ES-I3 (cell line): ENCODE results near the gene UGT1A8.
"Not testable (repeated sequence)": the region's sequence is repeated elsewhere in the genome, so short reads cannot be mapped to it uniquely, and the experiment has no call there.

Experiments used
- H3K36me3 ChIP-seq: 2 replicates; pipeline ENCODE4 v1.6.1; 2013; ENCODE audit warnings: mild to moderate bottlenecking, low read length, control low read depth, moderate library complexity; ENCODE audit not compliant: insufficient read depth
- H3K4me1 ChIP-seq: 2 replicates; pipeline ENCODE4 v1.6.1; 2013; ENCODE audit warnings: mild to moderate bottlenecking, control low read depth, low read length; ENCODE audit not compliant: insufficient read depth
- H3K9ac ChIP-seq: 2 replicates; pipeline ENCODE4 v1.6.1; 2013; ENCODE audit warnings: low read depth, mild to moderate bottlenecking, low read length, moderate library complexity
- H3K9me3 ChIP-seq: 2 replicates; pipeline ENCODE4 v1.6.1; 2013; ENCODE audit warnings: mild to moderate bottlenecking, low read length, moderate library complexity; ENCODE audit not compliant: control insufficient read depth, insufficient read depth

Gene UGT1A8

GRCh38 chr2:233617476-233617875, at the start of gene UGT1A8:
TSS of gene UGT1A8 (plus strand) at chr2:233617633. CDS start at chr2:233617708, 75 bp downstream.
- H3K36me3 ChIP-seq = not testable (repeated sequence)

GRCh38 chr2:233571001-233571400, 46.4 kb upstream of the UGT1A8 start:
- Histone ChIP-seq H3K4me1 (no peaks in the 10 kb centered on the region), H3K9me3 (no peaks in the 10 kb centered on the region), H3K36me3 (no peaks in the 10 kb centered on the region), H3K9ac (no peak overlapping the region)

More at GRCh38 chr2:233617476-233617875, at the start of gene UGT1A8:
- not testable (repeated sequence) for H3K4me1 ChIP-seq, H3K9ac ChIP-seq, H3K9me3 ChIP-seq

GRCh38 chr2:233571462-233571861, 46.0 kb upstream of the UGT1A8 start:
- H3K9ac ChIP-seq = no peak overlapping the region
- no peaks in the 10 kb centered on the region for H3K4me1 ChIP-seq
- no peaks in the 10 kb centered on the region for H3K9me3 ChIP-seq
- no peaks in the 10 kb centered on the region for H3K36me3 ChIP-seq

DNA sequence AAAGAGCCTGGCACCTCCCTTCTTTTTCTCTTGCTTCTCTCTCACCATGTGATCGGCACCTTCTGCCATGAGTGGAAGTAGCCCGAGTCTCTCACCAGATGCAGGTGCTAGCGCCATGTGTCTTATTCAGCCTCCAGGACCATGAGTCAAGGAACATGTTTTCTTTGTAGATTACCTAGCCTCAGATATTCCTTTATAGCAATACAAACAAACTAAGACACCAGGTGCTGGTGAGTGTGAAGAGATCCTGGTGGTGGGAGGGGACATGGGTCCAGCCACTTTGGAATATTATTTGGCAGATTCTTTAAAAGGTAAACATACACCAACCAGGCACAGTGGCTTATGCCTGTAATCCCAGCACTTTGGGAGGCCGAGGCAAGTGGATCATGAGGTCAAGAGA, 45.0 kb upstream of the UGT1A8 start:
- Histone ChIP-seq H3K9ac (no peak overlapping the region), H3K4me1 (no peaks in the 10 kb centered on the region), H3K9me3 (no peaks in the 10 kb centered on the region), H3K36me3 (no peaks in the 10 kb centered on the region)

DNA sequence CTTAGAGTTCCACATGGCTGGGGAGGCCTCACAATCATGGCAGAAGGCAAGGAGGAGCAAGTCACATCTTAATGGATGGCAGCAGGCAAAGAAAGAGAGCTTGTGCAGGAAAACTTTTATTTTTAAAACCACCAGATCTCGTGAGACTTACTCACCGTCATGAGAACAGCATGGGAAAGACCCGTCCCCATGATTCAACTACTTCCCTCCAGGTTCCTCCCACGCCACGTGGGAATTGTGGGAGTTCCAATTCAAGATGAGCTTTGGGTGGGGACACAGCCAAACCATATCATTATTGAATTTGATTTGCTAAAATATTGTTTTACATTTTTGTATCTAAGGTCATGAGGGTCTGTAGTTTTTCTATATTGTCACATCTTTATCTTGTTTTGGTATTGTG, 40.1 kb upstream of the UGT1A8 start:
- H3K9me3 ChIP-seq, H3K36me3 ChIP-seq, H3K9ac ChIP-seq, H3K4me1 ChIP-seq: not testable (repeated sequence)

GRCh38 chr2:233583217-233583965, 34.0 kb upstream of the UGT1A8 start:
- not testable (repeated sequence) for H3K36me3 ChIP-seq, H3K9me3 ChIP-seq, H3K4me1 ChIP-seq
- peak overlapping the region; percentile 55; the same call in 1 of the 2 replicates for H3K9ac ChIP-seq

DNA sequence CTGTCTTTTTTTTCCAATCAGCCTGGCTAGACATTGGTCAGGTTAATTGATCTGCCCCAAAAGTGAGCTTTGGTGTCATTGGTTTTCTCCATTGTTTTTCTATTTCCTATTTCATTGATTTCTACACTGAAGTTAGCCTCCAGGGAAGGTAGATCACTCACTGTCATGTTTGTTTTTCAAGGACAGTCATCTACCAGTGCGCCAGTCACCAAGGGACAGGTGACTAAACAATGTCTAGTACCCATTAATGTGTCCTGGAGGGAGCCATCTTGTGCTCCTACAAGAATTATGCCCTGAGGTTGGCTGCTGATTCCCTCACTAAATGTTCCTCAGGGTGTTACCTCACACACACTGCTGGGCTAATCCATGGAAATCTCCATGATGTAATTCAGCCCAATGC, 33.2 kb upstream of the UGT1A8 start:
- peaks cover 3% of the 10 kb centered on the region; the same call in 1 of the 2 replicates for H3K9me3 ChIP-seq
- no peaks in the 10 kb centered on the region for H3K36me3 ChIP-seq
- no peaks in the 10 kb centered on the region for H3K4me1 ChIP-seq
- H3K9ac ChIP-seq = no peak overlapping the region

- Histone ChIP-seq H3K36me3 (no peaks in the 10 kb centered on the region), H3K9me3 (peaks cover 3% of the 10 kb centered on the region; the same call in 1 of the 2 replicates), H3K9ac (no peak overlapping the region), H3K4me1 (no peaks in the 10 kb centered on the region)
Observed at GRCh38 chr2:233588400-233588799, 29.0 kb upstream of the UGT1A8 start.

DNA sequence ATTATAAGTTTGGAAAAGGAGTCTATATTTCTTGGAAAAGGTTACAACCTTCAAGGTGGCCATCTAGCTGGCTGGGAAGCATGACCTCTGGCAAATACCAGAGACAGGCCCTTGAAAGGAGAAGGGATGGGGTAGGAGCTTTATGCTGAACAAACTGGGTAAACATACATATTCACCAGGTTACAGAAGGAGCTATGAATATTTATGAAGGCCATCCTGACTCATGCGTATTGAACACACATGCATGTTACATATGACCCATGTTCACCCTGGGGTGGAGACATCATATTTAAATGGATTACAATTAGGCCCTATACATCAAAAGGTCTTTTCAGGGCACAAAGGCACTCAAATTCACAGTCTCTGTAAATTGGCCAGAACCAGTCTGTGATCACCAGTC, 24.7 kb upstream of the UGT1A8 start:
- H3K4me1 ChIP-seq, H3K9ac ChIP-seq, H3K36me3 ChIP-seq, H3K9me3 ChIP-seq: not testable (repeated sequence)

DNA sequence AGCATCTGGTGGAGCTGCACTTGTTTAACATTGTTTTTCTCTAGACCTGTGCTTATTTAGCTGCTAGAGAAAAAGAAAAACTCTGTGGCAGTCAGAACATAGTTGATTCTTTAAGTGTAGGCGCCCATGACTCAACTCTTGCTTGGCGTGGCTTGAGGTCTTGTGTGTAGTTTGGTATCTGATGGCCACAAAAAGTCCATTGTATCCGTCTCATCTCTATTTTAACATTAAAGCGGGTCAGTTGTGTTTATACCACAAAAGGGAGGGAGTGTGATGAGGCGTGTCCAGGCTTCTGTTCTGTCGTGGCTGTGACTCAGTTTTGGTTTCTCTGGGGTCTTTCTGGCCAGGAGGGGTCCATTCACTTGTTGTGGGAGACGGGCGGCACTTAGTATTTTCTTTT, 24.2 kb upstream of the UGT1A8 start:
- H3K4me1 ChIP-seq = no peaks in the 10 kb centered on the region
- H3K36me3 ChIP-seq = no peaks in the 10 kb centered on the region
- H3K9ac ChIP-seq = no peak overlapping the region
- no peaks in the 10 kb centered on the region for H3K9me3 ChIP-seq

DNA sequence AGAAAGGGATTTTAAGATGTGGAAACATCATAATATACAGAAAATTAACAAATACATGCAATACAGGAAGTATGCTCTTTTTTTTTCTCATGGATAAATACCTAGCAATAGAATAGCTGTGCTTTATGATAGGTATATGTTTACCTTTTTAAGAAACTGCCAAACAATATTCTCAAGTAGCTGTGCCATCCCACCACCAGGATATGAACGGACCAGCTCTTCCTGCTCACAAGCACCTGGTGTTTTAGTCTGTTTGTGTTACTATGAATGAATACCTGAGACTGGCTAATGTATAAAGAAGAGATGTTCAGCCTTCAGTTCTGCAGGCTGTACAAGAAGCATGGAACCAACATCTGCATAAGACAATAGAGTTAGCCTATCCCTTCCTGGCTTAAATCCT, 19.9 kb upstream of the UGT1A8 start:
- Histone ChIP-seq H3K4me1 (no peaks in the 10 kb centered on the region), H3K9me3 (no peaks in the 10 kb centered on the region), H3K9ac (no peak overlapping the region), H3K36me3 (no peaks in the 10 kb centered on the region)

DNA sequence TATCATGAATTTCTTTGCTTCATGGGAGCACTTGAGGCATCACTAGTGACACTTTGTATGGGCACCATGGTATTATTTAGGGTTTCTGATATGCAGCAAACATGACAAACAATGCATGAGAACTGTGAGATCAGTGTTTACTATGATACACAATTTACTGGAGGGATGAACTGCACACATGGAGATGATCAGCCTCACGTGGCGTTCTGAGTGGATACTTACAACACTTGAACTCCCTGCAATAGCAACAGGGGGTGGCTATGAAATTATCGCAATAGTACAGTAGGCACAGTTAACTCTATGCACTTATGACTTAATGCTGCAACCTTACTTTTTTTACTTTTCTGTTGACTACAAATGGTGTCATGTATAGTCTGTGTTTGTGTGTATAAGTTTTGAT, 18.5 kb upstream of the UGT1A8 start:
- Histone ChIP-seq H3K9ac (no peak overlapping the region), H3K36me3 (no peaks in the 10 kb centered on the region), H3K9me3 (no peaks in the 10 kb centered on the region), H3K4me1 (no peaks in the 10 kb centered on the region)

DNA sequence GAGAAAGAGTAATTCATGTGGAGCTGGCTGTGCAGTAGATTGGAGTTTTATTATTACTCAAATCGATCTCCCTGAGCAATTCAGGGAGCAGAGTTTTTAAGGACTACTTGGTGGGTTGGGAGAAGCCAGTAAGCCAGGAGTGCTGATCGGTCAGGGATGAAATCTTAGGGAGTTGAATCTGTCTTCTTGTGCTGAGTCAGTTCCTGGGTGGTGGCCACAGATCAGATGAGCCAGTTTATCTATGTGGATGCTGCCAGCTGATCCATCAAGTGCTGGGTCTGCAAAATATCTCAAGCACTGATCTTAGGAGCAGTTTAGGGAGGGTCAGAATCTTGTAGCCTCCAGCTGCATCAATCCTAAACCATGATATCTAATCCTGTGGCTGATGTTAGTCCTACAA, 17.0 kb upstream of the UGT1A8 start:
- Histone ChIP-seq H3K4me1 (no peaks in the 10 kb centered on the region), H3K36me3 (no peaks in the 10 kb centered on the region), H3K9ac (no peak overlapping the region), H3K9me3 (no peaks in the 10 kb centered on the region)

DNA sequence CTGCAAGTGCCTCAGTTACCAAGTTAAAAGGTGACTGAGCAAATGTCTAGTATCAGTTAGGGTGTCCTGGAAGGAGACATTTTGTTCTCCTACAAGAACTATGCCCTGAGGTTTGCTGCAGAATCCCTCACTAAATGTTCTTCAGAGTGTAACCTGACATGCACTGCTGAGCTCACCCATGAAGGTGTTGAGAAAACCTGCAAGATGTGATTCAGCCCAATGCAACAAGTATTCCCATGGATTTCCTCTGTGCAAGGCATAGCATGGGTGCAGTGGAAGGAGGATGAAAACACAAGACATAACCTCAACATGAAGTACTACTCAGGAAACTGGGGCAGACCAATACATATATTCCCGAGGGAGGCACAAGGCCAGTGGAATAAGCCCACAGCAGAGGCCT, 15.4 kb upstream of the UGT1A8 start:
- no peak overlapping the region for H3K9ac ChIP-seq
- no peaks in the 10 kb centered on the region for H3K9me3 ChIP-seq
- H3K4me1 ChIP-seq = no peaks in the 10 kb centered on the region
- no peaks in the 10 kb centered on the region for H3K36me3 ChIP-seq

- no peaks in the 10 kb centered on the region for H3K9me3 ChIP-seq
Observed at GRCh38 chr2:233603520-233603919, 13.9 kb upstream of the UGT1A8 start.

More at GRCh38 chr2:233603520-233603919, 13.9 kb upstream of the UGT1A8 start:
- no peaks in the 10 kb centered on the region for H3K4me1 ChIP-seq
- no peak overlapping the region for H3K9ac ChIP-seq
- no peaks in the 10 kb centered on the region for H3K36me3 ChIP-seq
